HG02885 (cell line): ENCODE measurements around the gene CGREF1.

Experiments
- ATAC-seq: cut with Tn5 transposase; IDR thresholded peaks from one replicate; pipeline ENCODE4 v1.9.1; 2021; ENCODE audit warnings: mild to moderate bottlenecking; ENCODE audit not compliant: unreplicated experiment, poor library complexity

Gene CGREF1

GRCh38 chr2:27091746-27092695 is 26.9 kb downstream of the CGREF1 start:
- no peak for ATAC-seq

GRCh38 chr2:27089111-27089954 is 29.6 kb downstream of the CGREF1 start:
- ATAC-seq: no peak

DNA sequence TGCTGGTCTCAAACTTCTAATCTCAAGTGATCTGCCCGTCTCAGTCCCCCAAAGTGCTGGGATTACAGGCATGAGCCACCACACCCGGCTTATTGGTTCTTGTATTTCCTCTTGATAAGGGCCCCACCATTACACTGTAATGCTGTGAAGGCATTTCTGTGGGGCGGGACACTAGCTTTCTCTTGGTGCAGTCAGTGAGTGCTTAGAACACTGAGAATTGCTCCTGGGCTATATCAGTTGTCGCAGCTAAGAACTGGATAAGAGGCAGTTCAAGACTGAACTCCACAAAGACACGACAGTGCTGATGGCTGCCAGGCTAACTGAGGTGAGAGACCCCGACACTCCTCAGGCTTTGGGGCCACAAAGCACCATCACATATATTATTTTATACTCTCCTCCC is 30.3 kb downstream of the CGREF1 start:
- ATAC-seq: no peak

DNA sequence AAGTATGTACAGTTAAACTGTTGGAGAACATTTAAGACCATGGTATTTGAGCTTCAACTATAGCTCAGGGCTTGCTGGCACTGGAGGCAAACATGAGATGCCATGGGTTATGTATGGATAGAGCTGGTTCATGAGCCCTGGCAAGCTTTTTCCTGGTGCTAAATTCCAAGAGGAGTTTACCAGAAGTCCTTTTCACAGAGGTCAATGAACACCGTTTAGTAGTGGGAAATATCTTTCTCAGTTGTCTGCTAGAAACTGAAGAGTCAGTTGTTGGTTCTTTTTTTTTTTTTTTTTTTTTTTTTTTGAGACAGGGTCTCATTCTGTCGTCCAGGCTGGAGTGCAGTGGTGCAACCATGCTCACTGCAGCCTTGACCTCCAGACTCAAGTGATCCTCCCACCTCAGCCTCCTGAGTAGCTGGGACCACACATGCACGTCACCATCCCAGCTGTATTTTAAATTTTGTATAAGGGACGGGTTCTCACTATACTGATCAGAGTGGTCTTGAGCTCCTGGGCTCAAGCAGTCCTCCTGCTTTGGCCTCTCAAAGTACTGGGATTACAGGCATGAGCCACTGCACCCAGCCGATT is 31.0 kb downstream of the CGREF1 start:
- no peak for ATAC-seq

DNA sequence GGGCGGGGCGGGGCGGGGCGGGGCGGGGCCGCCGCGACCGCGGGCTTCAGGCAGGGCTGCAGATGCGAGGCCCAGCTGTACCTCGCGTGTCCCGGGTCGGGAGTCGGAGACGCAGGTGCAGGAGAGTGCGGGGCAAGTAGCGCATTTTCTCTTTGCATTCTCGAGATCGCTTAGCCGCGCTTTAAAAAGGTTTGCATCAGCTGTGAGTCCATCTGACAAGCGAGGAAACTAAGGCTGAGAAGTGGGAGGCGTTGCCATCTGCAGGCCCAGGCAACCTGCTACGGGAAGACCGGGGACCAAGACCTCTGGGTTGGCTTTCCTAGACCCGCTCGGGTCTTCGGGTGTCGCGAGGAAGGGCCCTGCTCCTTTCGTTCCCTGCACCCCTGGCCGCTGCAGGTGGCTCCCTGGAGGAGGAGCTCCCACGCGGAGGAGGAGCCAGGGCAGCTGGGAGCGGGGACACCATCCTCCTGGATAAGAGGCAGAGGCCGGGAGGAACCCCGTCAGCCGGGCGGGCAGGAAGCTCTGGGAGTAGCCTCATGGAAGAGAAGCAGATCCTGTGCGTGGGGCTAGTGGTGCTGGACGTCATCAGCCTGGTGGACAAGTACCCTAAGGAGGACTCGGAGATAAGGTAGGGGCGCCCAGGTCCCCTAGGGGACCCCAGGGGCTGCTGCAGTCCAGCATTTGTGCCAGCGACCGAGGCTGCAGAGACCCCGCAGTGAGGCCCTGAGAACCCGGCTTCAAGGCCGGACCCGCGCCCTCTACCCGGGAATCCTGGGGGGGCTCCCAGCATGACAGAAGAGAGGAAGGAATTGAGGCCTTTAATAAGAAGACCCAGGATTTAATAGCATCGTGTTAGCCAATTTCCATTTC is 32.0 kb downstream of the CGREF1 start, which contains the start of gene KHK:
TSS of gene KHK (plus strand) at position 49 of the 870 bp plus-strand sequence. CDS start at position 537, 488 bp downstream.
- no peak for ATAC-seq

GRCh38 chr2:27086090-27086723 is 32.7 kb downstream of the CGREF1 start:
- peak; percentile 85 for ATAC-seq

- ATAC-seq: no peak
Observed at GRCh38 chr2:27085673-27086089, 33.2 kb downstream of the CGREF1 start.

- ATAC-seq: no peak
Observed at GRCh38 chr2:27085062-27085672, 33.8 kb downstream of the CGREF1 start.

GRCh38 chr2:27084297-27085061 is 34.4 kb downstream of the CGREF1 start:
- no peak for ATAC-seq

GRCh38 chr2:27083410-27084296 is 35.3 kb downstream of the CGREF1 start:
- no peak for ATAC-seq

DNA sequence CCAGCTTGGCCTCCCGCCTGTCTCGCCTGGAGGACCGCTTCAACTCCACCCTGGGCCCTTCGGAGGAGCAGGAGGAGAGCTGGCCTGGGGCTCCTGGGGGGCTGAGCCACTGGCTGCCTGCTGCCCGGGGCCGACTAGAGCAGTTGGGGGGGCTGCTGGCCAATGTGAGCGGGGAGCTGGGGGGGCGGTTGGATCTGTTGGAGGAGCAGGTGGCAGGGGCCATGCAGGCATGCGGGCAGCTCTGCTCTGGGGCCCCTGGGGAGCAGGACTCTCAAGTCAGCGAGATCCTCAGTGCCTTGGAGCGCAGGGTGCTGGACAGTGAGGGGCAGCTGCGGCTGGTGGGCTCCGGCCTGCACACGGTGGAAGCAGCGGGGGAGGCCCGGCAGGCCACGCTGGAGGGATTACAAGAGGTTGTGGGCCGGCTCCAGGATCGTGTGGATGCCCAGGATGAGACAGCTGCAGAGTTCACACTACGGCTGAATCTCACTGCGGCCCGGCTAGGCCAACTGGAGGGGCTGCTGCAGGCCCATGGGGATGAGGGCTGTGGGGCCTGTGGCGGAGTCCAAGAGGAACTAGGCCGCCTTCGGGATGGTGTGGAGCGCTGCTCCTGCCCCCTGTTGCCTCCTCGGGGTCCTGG is 36.0 kb downstream of the CGREF1 start:
- no peak for ATAC-seq

DNA sequence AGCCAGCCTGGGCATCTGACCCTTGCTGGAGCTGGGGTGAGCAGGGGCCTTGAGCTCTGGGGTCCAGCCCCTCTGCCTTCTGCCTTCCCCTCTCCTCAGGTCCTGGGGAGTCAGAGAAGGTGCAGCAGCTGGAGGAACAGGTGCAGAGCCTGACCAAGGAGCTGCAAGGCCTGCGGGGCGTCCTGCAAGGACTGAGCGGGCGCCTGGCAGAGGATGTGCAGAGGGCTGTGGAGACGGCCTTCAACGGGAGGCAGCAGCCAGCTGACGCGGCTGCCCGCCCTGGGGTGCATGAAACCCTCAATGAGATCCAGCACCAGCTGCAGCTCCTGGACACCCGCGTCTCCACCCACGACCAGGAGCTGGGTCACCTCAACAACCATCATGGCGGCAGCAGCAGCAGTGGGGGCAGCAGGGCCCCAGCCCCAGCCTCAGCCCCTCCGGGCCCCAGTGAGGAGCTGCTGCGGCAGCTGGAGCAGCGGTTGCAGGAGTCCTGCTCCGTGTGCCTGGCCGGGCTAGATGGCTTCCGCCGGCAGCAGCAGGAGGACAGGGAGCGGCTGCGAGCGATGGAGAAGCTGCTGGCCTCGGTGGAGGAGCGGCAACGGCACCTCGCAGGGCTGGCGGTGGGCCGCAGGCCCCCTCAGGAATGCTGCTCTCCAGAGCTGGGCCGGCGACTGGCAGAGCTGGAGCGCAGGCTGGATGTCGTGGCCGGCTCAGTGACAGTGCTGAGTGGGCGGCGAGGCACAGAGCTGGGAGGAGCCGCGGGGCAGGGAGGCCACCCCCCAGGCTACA is 36.8 kb downstream of the CGREF1 start:
- ATAC-seq: no peak

DNA sequence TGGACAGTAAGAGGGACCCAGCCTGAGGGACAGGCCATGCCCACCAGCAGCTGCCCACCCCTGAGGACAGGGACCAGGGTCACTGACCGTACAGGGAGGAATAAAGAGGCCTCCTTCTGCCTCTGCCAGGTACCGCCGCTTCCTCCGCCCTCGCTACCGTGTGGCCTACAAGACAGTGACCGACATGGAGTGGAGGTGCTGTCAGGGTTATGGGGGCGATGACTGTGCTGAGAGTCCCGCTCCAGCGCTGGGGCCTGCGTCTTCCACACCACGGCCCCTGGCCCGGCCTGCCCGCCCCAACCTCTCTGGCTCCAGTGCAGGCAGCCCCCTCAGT is 38.4 kb downstream of the CGREF1 start:
- no peak for ATAC-seq

DNA sequence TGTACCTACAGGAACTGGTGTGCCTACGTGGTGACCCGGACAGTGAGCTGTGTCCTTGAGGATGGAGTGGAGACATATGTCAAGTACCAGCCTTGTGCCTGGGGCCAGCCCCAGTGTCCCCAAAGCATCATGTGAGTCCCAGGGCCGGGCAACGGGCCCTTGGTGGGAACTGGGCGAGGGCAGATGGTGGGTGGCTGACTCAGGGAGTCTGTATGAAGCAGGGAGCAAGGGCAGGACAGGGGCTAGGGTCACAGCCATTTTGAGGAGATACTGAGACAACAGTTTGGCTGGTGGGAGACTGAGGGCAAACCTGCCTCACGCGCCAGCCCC is 38.8 kb downstream of the CGREF1 start:
- no peak for ATAC-seq

DNA sequence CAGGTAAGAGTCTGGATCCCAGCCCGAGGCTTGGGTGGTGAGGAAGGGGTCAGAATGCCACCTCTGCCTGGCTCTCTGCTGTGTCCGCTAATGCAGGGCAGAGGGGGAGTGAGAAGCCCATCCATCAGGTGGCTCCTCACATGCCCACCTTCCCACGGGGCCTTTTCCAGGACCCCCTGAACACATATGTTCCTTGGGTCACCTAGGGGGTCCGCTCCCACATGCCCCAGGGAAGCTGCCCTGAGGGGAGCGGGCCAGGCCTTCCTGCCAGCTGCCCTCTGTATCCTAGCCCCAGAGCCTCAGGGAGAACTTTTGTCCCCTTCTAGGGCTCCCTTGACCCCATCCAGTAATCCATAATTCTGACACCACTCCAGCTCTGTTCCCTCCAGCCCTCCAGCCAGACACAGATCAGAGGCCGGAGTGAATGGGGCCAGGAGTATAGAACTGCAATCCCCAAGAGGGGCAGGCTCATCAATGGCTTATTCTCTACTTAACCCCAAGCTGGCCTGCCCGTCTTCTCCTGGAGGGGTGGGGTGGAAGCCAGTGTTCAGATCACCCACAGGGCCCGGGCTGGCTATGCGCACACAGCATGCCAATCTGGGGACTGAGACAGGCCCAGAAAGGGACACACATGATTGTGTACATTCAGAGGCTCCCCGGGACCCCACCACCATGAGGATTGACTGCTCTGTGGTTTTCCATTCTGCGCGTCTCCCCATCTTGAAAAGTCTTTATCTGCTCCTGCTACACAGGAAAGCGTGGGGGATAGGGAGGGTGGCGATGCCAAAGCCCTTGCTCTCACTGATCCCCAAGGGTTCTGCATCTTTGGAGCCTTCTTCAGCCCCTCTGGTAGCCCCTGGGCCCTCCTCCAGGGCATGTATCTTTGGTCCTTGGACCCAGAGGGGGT is 39.4 kb downstream of the CGREF1 start:
- ATAC-seq: no peak
